ENCODE results near the gene NEO1.

NEO1 gene

DNA sequence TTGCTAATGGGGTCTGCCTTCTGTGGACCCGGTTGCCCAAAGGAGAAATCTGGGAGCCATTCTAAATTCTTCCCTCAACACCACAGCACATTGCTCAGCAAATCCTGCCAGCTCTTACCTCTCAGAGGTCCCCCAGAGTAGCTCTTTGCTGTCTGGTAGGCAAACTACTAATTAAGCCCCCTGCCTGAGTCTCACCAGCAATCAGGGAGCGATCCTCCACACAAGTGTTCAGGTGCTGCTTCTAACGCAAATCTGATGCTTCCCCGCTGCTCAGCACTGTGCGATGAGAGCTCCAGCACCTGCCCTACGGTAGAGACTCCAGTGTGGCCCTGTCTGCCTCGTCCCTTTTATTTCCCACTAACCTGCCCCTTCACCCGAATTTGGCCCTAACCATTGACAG, 256.0 kb downstream of the NEO1 start:
- TF ChIP-seq CTCF (IDR thresholded peaks at IDR 0.05; ENCODE audit: extremely low read depth, missing control alignments), result no peak
- DNase-seq (ENCODE audit: low spot score), result no peak

DNA sequence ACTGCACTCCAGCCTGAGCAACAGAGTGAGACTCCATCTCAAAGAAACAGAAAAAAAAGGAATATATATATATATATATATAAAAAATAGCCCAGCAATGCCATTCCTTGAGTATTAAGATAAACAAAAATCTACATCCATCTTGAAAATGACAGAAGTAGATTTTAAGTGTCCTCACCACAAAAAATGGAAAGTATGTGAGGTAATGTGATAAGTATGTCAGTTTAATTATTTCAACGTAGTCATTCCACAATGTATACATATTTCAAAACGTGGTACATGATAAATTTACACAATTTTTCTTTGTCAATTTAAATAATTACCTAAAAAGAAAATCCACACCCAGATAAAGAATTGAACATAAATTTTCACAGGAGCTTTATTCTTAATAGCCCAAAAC, 261.6 kb downstream of the NEO1 start:
- no peak for TF ChIP-seq CTCF (IDR thresholded peaks at IDR 0.05; ENCODE audit: extremely low read depth, missing control alignments)
- no peak for DNase-seq (ENCODE audit: low spot score)

DNA sequence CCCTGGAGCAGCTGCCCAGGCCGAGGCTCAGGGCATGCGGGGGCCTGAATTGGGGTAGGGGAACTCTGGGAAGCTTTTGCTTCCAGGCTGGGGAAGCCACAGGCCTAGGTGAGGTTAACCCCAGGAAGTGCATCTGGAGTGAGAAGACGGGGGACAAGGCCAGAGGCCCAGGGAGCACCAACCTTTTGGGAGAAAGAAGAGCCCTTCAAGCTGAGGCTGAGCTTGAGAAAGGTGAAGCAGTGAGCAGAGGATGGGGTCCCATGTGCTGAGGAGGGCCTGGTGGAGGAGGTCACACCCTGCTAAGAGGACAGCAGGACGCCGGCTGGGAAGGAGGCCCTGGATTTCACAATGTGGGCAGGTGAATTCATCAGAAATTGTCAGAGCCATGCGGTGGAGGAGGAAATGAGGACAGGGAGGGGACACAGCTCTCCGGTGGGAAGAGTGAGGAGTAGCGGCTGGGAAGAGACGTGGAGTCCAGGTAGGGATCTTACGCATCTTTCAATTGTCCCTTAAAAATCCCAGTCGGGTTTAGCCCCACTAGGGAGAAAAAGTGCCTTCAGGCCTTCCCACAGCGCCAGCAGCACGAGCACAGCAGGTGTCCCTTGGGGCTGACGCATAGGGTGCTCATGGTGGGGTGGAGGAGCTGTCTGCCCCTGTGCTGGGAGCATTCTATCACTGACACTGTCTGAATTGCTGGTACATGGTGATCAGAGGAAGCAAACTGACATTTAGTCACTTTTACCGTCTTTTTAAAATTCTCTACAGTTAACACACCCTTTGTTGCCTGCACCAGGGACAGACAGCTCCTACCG, 265.6 kb downstream of the NEO1 start:
- no peak for DNase-seq (ENCODE audit: low spot score)

DNA sequence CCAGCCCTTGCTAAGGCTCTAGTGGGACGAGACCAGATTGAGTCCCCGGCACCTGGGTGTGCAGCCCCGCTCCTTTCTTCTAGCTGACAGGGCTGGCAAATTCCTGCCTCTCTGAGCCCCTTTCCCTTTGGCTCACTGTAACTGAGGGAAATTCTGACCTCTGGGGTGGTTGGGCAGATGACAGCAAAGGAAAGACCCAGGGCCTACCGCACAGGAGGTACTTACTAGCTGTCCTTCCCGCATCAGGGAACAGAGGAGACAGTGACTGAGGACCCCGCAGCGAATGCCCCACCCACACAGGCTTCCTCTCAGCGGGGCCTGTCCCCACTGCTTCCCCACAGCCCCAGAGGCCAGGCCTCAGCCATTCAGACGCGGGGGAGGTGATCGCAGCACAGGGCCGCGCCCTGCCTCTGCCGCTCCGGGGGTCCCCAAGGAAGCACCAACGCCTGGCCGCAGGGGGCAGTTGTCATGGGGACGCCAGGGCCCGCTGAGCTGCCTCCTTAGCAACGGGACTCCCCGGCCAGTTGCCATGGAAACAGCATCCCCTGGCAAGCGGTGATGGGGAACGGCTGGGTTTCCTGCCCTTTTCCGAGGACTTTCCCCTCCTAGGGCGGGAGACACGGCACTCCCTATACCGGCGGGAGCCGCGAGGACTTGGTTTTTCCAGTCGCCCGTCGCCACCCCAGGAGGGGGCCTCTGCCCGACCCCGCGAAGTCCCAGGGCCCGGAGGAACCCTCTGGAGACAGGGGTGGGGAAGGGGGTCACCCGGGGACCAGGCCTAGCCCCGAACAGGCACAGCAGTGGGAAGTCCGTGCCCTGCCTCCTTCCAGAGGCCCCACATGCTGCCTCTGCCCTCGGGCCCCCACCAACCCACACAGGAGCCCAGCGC, 266.4 kb downstream of the NEO1 start:
- no peak for TF ChIP-seq CTCF (IDR thresholded peaks at IDR 0.05; ENCODE audit: extremely low read depth, missing control alignments)
- DNase-seq (ENCODE audit: low spot score), result peak; percentile 72

More for the DNA sequence above, 265.6 kb downstream of the NEO1 start:
- no peak for TF ChIP-seq CTCF (IDR thresholded peaks at IDR 0.05; ENCODE audit: extremely low read depth, missing control alignments)

GRCh38 chr15:73319460-73320245, 267.4 kb downstream of the NEO1 start:
- no peak for TF ChIP-seq CTCF (IDR thresholded peaks at IDR 0.05; ENCODE audit: extremely low read depth, missing control alignments)
- no peak for DNase-seq (ENCODE audit: low spot score)

DNA sequence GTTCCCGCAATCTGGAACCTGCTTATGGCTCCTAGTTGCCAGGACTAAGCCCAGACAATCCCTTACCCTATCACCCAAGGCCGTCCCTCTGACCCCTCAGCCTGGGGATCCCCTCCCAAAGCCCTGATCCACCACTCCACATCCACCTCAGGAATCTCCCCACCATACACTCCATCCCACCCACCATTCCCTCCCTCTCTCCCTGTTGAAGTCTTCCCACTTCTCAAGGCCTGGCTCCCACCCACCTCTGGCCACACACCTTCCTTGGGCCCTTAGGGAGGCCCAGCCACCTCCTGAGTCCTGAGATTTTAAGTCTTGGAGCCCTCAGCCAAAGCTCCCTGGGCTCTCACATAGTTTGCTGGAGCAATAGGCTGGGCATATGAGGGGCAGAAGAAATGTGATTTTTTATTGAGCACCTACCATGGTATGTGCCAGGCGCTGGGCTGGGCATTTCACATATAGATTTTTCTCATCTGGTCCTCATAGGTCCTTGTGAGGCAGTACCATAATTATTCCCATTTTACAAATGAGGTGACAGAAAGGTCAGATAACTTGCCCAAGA, 268.4 kb downstream of the NEO1 start:
- no peak for TF ChIP-seq CTCF (IDR thresholded peaks at IDR 0.05; ENCODE audit: extremely low read depth, missing control alignments)
- no peak for DNase-seq (ENCODE audit: low spot score)

Data from GM20000 (cell line).